Mesenchymal stem cell (in vitro differentiated cells and primary cell): ENCODE data around the gene PPP6R2.
"Not testable (repeated sequence)": the region's sequence is repeated elsewhere in the genome, so short reads cannot be mapped to it uniquely, and the experiment has no call there.

Experiments
- DNase-seq: peaks from one replicate; pipeline ENCODE4 v3.0.0-alpha.2; 2013
- H2AFZ ChIP-seq: one replicate; pipeline ENCODE4 v1.6.1; 2013; ENCODE audit warnings: low read depth, mild to moderate bottlenecking, control low read depth, inconsistent platforms, low read length, moderate library complexity
- H2AK5ac ChIP-seq: 2 replicates; pipeline ENCODE4 v1.6.1; 2013; ENCODE audit warnings: low read length, moderate library complexity, mild to moderate bottlenecking, inconsistent platforms; ENCODE audit not compliant: severe bottlenecking
- H2BK120ac ChIP-seq: one replicate; pipeline ENCODE4 v1.6.1; 2013; ENCODE audit warnings: low read depth, mild to moderate bottlenecking, inconsistent platforms, low read length, moderate library complexity
- H2BK12ac ChIP-seq, 2 experiments: one replicate each; pipeline ENCODE4 v1.6.1; 2013; ENCODE audit warnings: inconsistent platforms in 2 of 2, low read length in 2 of 2, mild to moderate bottlenecking in 2 of 2, moderate library complexity in 2 of 2, control low read depth in 1 of 2
- H2BK15ac ChIP-seq: one replicate; pipeline ENCODE4 v1.6.1; 2013; ENCODE audit warnings: mild to moderate bottlenecking, low read depth, inconsistent platforms; ENCODE audit not compliant: poor library complexity, severe bottlenecking
- H2BK5ac ChIP-seq: 2 replicates; pipeline ENCODE4 v1.6.1; 2013; ENCODE audit warnings: low read depth, mild to moderate bottlenecking, low read length, control low read depth, inconsistent platforms; ENCODE audit not compliant: poor library complexity, severe bottlenecking
- H3K14ac ChIP-seq, 2 experiments: one replicate each; pipeline ENCODE4 v1.6.1; 2013; ENCODE audit warnings: inconsistent platforms in 2 of 2, low read length in 2 of 2, control low read depth in 1 of 2, mild to moderate bottlenecking in 1 of 2, moderate library complexity in 1 of 2
- H3K18ac ChIP-seq, 2 experiments: one replicate each; pipeline ENCODE4 v1.6.1; 2013; ENCODE audit warnings: inconsistent platforms in 2 of 2, low read length in 2 of 2, control low read depth in 1 of 2, low read depth in 1 of 2, mild to moderate bottlenecking in 1 of 2
- H3K23ac ChIP-seq, 2 experiments: one replicate each; pipeline ENCODE4 v1.6.1; 2013; ENCODE audit warnings: inconsistent platforms in 2 of 2, low read length in 2 of 2, mild to moderate bottlenecking in 2 of 2, moderate library complexity in 2 of 2, control low read depth in 1 of 2
- H3K27ac ChIP-seq: 2 replicates; pipeline ENCODE4 v1.5.1; 2013; ENCODE audit warnings: mild to moderate bottlenecking, moderate library complexity, low read length, control low read depth, inconsistent platforms; ENCODE audit not compliant: poor library complexity, severe bottlenecking
- H3K27me3 ChIP-seq, 2 experiments: 2 replicates each; pipeline versions ENCODE4 v1.6.1 to v1.7.0; 2013; ENCODE audit warnings: low read length in 2 of 2, mild to moderate bottlenecking in 2 of 2, moderate library complexity in 2 of 2, control low read depth in 1 of 2, inconsistent platforms in 1 of 2; ENCODE audit not compliant: control insufficient read depth in 1 of 2, insufficient read depth in 1 of 2
- H3K36me3 ChIP-seq, 2 experiments: 2 replicates each; pipeline versions ENCODE4 v1.6.1 to v1.7.0; 2013; ENCODE audit warnings: low read length in 2 of 2, control low read depth in 1 of 2, inconsistent platforms in 1 of 2, low read depth in 1 of 2, mild to moderate bottlenecking in 1 of 2; ENCODE audit not compliant: insufficient read depth in 2 of 2, control insufficient read depth in 1 of 2
- H3K4ac ChIP-seq, 2 experiments: one replicate each; pipeline ENCODE4 v1.6.1; 2013; ENCODE audit warnings: inconsistent platforms in 2 of 2, low read length in 2 of 2, mild to moderate bottlenecking in 2 of 2, moderate library complexity in 2 of 2, control low read depth in 1 of 2, low read depth in 1 of 2
- H3K4me1 ChIP-seq: 2 replicates; pipeline ENCODE4 v1.6.1; 2013; ENCODE audit warnings: low read depth, low read length, control low read depth; ENCODE audit not compliant: control insufficient read depth, insufficient read depth
- H3K4me2 ChIP-seq: 2 replicates; pipeline ENCODE4 v1.6.1; 2013; ENCODE audit warnings: low read length, mild to moderate bottlenecking, inconsistent platforms; ENCODE audit not compliant: poor library complexity, severe bottlenecking
- H3K4me3 ChIP-seq, 2 experiments: 2 replicates each; pipeline versions ENCODE4 v1.5.1 to v1.7.0; 2013; ENCODE audit warnings: low read length in 2 of 2, mild to moderate bottlenecking in 2 of 2, control low read depth in 1 of 2, low read depth in 1 of 2; ENCODE audit not compliant: insufficient read depth in 1 of 2
- H3K79me1 ChIP-seq: replicated peaks from 2 replicates; pipeline ENCODE4 v1.6.1; 2013; ENCODE audit warnings: mild to moderate bottlenecking, control low read depth, low read length, inconsistent platforms; ENCODE audit not compliant: poor library complexity, severe bottlenecking
- H3K9ac ChIP-seq: 2 replicates; pipeline ENCODE4 v1.7.0; 2013; ENCODE audit warnings: mild to moderate bottlenecking, low read length, moderate library complexity
- H3K9me3 ChIP-seq: 2 replicates; pipeline ENCODE4 v1.7.0; 2013; ENCODE audit warnings: mild to moderate bottlenecking, low read length; ENCODE audit not compliant: control insufficient read depth
- H4K8ac ChIP-seq: one replicate; pipeline ENCODE4 v1.6.1; 2013; ENCODE audit warnings: inconsistent platforms, mild to moderate bottlenecking, low read length, moderate library complexity
- H4K91ac ChIP-seq: one replicate; pipeline ENCODE4 v1.6.1; 2013; ENCODE audit warnings: mild to moderate bottlenecking, low read length, inconsistent platforms
- WGBS: methylation state at CpG from one replicate; pipeline ENCODE4 v1.1.7; 2013; ENCODE audit warnings: mixed read lengths; 5-methylcytosine and 5-hydroxymethylcytosine counted together

The PPP6R2 gene

GRCh38 chr22:50334433-50334832, 8.7 kb upstream of the PPP6R2 start:
- H3K14ac ChIP-seq, H3K36me3 ChIP-seq, H3K9me3 ChIP-seq, H3K27me3 ChIP-seq, H4K8ac ChIP-seq, H2BK5ac ChIP-seq, DNase-seq, H2BK12ac ChIP-seq, H3K4me1 ChIP-seq, H3K23ac ChIP-seq, H3K79me1 ChIP-seq, H3K4ac ChIP-seq, H3K4me2 ChIP-seq, H2AK5ac ChIP-seq, H3K9ac ChIP-seq, H3K18ac ChIP-seq, H2BK15ac ChIP-seq, H4K91ac ChIP-seq, H3K4me3 ChIP-seq, H2BK120ac ChIP-seq, H3K27ac ChIP-seq, H2AFZ ChIP-seq: not testable (repeated sequence)
- 92% methylated on average over 5 of the region's 5 CpGs for WGBS

GRCh38 chr22:50337262-50338041, 5.7 kb upstream of the PPP6R2 start:
- Histone ChIP-seq H3K4ac (no peak overlapping the region), H3K23ac (no peak overlapping the region), H2BK15ac (no peak overlapping the region), H3K27me3 (no peaks in the 10 kb centered on the region), H2BK120ac (no peak overlapping the region), H4K91ac (peak overlapping the region; percentile 70), H2AFZ (no peak overlapping the region), H4K8ac (peak overlapping the region; percentile 66), H3K79me1 (no peaks in the 10 kb centered on the region), H3K9ac (no peak overlapping the region), H2BK5ac (no peak overlapping the region), H3K27ac (no peak overlapping the region), H3K4me3 (no peak overlapping the region), H3K18ac (peak overlapping the region in 1 of 2 experiments; percentile 34), H2BK12ac (peak overlapping the region in 1 of 2 experiments; percentile 16), H3K4me1 (peaks cover 12% of the 10 kb centered on the region), H3K9me3 (no peaks in the 10 kb centered on the region), H2AK5ac (no peak overlapping the region), H3K4me2 (no peak overlapping the region), H3K14ac (peak overlapping the region in 1 of 2 experiments; percentile 62), H3K36me3 (peaks cover 0 to 4% of the 10 kb centered on the region in 2 experiments)
- 98% methylated on average over 13 of the region's 13 CpGs for WGBS
- DNase-seq: no peak

DNA sequence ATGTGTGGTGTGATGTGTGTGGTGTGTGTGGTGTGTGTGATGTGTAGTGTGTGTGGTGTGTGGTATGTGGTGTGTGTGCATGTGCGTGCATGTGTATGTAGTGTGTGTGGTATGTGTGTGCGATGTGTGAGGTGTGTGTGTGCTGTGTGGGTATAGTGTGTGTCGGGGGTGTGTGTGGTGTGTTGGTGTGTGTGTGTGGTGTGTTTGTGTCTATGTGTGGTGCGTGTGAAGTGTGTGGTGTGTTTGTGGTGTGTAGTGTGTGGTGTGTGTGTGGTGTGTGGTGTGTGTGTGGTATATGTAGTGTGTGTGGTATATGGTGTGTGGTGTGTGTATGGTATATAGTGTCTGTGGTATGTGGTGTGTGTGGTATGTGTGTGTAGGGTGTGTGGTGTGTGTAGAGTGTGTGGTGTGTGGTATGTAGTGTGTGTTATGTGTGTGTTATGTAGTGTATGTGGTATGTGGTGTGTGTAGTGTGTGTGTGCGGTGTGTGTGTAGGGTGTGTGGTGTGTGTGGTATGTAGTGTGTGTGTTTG, 5.0 kb upstream of the PPP6R2 start:
- H2AK5ac ChIP-seq: no peak overlapping the region
- H2AFZ ChIP-seq: no peak overlapping the region
- H3K27ac ChIP-seq: no peak overlapping the region
- H3K4me2 ChIP-seq: no peak overlapping the region
- 98% methylated on average over 5 of the region's 5 CpGs for WGBS
- no peaks in the 10 kb centered on the region for H3K27me3 ChIP-seq
- peak overlapping the region in 1 of 2 experiments; percentile 62 for H3K14ac ChIP-seq
- H3K9ac ChIP-seq: no peak overlapping the region
- no peak for DNase-seq
- H3K36me3 ChIP-seq: peaks cover 0 to 4% of the 10 kb centered on the region in 2 experiments
- peak overlapping the region; percentile 84 for H4K91ac ChIP-seq
- H3K9me3 ChIP-seq: no peaks in the 10 kb centered on the region
- H3K4ac ChIP-seq: no peak overlapping the region
- no peak overlapping the region for H2BK120ac ChIP-seq
- H2BK5ac ChIP-seq: no peak overlapping the region
- H2BK15ac ChIP-seq: no peak overlapping the region
- H4K8ac ChIP-seq: peak overlapping the region; percentile 66
- H3K4me3 ChIP-seq: no peak overlapping the region
- H3K18ac ChIP-seq: no peak overlapping the region
- no peak overlapping the region for H3K23ac ChIP-seq
- peaks cover 12% of the 10 kb centered on the region for H3K4me1 ChIP-seq
- H2BK12ac ChIP-seq: no peak overlapping the region
- H3K79me1 ChIP-seq: no peaks in the 10 kb centered on the region

DNA sequence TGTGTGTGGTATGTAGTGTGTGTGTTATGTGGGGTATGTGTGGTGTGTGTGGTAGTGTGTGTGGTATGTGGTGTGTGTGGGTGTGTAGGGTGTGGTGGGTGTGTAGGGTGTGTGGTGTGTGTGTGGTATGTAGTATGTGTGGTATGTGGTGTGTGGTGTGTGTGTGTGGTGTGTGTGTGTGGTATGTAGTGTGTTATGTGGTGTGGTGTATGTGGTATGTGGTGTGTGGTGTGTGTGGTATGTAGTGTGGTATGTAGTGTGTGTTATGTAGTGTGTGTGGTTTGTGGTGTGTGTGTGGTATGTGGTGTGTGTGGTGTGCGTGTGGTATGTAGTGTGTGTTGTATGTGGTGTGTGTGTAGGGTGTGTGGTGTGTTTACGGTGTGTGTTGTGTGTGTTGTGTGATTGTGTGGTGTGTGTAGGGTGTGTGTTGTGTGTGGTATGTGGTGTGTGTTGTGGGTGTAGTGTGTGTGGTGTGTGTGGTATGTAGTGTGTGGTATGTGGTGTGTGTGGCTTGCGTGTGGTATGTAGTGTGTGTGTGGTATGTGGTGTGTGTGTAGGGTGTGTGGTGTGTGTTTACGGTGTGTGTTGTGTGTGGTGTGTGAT, 4.2 kb upstream of the PPP6R2 start:
- Histone ChIP-seq H2BK5ac (no peak overlapping the region), H3K9ac (no peak overlapping the region), H3K9me3 (no peaks in the 10 kb centered on the region), H3K79me1 (no peaks in the 10 kb centered on the region), H3K4me3 (peak overlapping the region in 1 of 2 experiments; percentile 11), H3K4ac (no peak overlapping the region), H4K91ac (peak overlapping the region; percentile 84), H3K4me2 (no peak overlapping the region), H2BK120ac (no peak overlapping the region), H3K14ac (peak overlapping the region in 1 of 2 experiments; percentile 62), H3K36me3 (peaks cover 0 to 4% of the 10 kb centered on the region in 2 experiments), H3K27me3 (no peaks in the 10 kb centered on the region), H2AK5ac (no peak overlapping the region), H2BK15ac (no peak overlapping the region), H3K18ac (peak overlapping the region in 1 of 2 experiments; percentile 15), H2BK12ac (peak overlapping the region; percentile 1 to 28), H3K23ac (peak overlapping the region in 1 of 2 experiments; percentile 29), H4K8ac (peak overlapping the region; percentile 16), H3K4me1 (peaks cover 12% of the 10 kb centered on the region), H3K27ac (no peak overlapping the region), H2AFZ (no peak overlapping the region)
- 97% methylated on average over 4 of the region's 4 CpGs for WGBS
- DNase-seq: no peak
